HEK293 (cell line): ENCODE measurements around the gene VGLL4.

Experiments
- CTCF ChIP-seq: fragments of 450-650 bp; formaldehyde crosslinking; IDR thresholded peaks from 2 replicates; pipeline ENCODE4 v1.5.1; 2016; ENCODE audit warnings: missing biosample characterization, missing genetic modification characterization
- ZNF24 ChIP-seq: fragments of 450-650 bp; formaldehyde crosslinking; IDR thresholded peaks from 2 replicates; pipeline ENCODE4 v1.5.1; 2016; ENCODE audit warnings: missing biosample characterization, missing genetic modification characterization
- ZNF48 ChIP-seq: fragments of 450-650 bp; formaldehyde crosslinking; IDR thresholded peaks from 2 replicates; pipeline ENCODE4 v1.5.1; 2016; ENCODE audit warnings: missing biosample characterization, missing genetic modification characterization
- TF ChIP-seq, protein P1 (sequence below): fragments of 450-650 bp; formaldehyde crosslinking; IDR thresholded peaks from 2 replicates; pipeline ENCODE4 v1.5.1; 2016; ENCODE audit warnings: missing biosample characterization, missing genetic modification characterization

GRCh38 chr3:11552289-11553264 is 91.1 kb downstream of the VGLL4 start:
- TF ChIP-seq, protein P1, sequence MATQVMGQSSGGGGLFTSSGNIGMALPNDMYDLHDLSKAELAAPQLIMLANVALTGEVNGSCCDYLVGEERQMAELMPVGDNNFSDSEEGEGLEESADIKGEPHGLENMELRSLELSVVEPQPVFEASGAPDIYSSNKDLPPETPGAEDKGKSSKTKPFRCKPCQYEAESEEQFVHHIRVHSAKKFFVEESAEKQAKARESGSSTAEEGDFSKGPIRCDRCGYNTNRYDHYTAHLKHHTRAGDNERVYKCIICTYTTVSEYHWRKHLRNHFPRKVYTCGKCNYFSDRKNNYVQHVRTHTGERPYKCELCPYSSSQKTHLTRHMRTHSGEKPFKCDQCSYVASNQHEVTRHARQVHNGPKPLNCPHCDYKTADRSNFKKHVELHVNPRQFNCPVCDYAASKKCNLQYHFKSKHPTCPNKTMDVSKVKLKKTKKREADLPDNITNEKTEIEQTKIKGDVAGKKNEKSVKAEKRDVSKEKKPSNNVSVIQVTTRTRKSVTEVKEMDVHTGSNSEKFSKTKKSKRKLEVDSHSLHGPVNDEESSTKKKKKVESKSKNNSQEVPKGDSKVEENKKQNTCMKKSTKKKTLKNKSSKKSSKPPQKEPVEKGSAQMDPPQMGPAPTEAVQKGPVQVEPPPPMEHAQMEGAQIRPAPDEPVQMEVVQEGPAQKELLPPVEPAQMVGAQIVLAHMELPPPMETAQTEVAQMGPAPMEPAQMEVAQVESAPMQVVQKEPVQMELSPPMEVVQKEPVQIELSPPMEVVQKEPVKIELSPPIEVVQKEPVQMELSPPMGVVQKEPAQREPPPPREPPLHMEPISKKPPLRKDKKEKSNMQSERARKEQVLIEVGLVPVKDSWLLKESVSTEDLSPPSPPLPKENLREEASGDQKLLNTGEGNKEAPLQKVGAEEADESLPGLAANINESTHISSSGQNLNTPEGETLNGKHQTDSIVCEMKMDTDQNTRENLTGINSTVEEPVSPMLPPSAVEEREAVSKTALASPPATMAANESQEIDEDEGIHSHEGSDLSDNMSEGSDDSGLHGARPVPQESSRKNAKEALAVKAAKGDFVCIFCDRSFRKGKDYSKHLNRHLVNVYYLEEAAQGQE (tag by site-specific recombination): no peak
- TF ChIP-seq CTCF (tag by site-specific recombination) (no peak), ZNF48 (no peak), ZNF24 (no peak)
